IMR-90 (cell line): Measurements from ENCODE around the gene KIF13A. TPM values are rescaled to one million over a fixed set of nuclear protein-coding genes. Genes with fewer than 3 reads are reported as not detected.
"Not testable (repeated sequence)": the region's sequence is repeated elsewhere in the genome, so short reads cannot be mapped to it uniquely, and the experiment has no call there.

Experiments used
- ATAC-seq: fragments of 200-7000 bp; cut with Tn5 transposase; 2 replicates; pipeline ENCODE4 v1.9.1; 2020; ENCODE audit warnings: low read depth, mild to moderate bottlenecking, moderate library complexity
- BruUV-seq: library from RNA; stranded (reverse); fragments of 400-500 nt; replicated peaks from 2 replicates; lab custom pipeline; 2021; lab: Mats Ljungman, UMichigan
- CTCF ChIA-PET: fragments of 300-600 bp; formaldehyde crosslinking; extraction: SDS; loops from one replicate; lab custom pipeline; 2021; ENCODE audit warnings: antibody characterized with exemption; lab: Yijun Ruan, JAX
- POLR2A ChIA-PET: fragments of 300-600 bp; sonication (Branson Sonifier 250); formaldehyde crosslinking; loops from one replicate; lab custom pipeline; 2022; ENCODE audit warnings: antibody characterized with exemption; ENCODE audit not compliant: unreplicated experiment; lab: Charles Lee
- DNase-seq: peaks from one replicate; pipeline ENCODE4 v3.0.0; 2013
- H2AFZ ChIP-seq: replicated peaks from 2 replicates; pipeline ENCODE3; 2013; ENCODE audit warnings: low read length, mild to moderate bottlenecking; ENCODE audit not compliant: poor library complexity
- H2AK5ac ChIP-seq: 2 replicates; pipeline ENCODE4 v1.6.1; 2013; ENCODE audit warnings: low read depth, low read length, inconsistent platforms
- H2AK9ac ChIP-seq: replicated peaks from 2 replicates; pipeline ENCODE3; 2013; ENCODE audit warnings: mild to moderate bottlenecking, low read depth, low read length, moderate library complexity; ENCODE audit not compliant: poor library complexity
- H2BK120ac ChIP-seq: 2 replicates; pipeline ENCODE4 v1.6.1; 2013; ENCODE audit warnings: low read depth, low read length, inconsistent platforms
- H2BK15ac ChIP-seq: 3 replicates; pipeline ENCODE4 v1.6.1; 2013; ENCODE audit warnings: low read depth, low read length, inconsistent platforms
- H2BK20ac ChIP-seq: 2 replicates; pipeline ENCODE4 v1.6.1; 2013; ENCODE audit warnings: low read depth, mild to moderate bottlenecking, inconsistent platforms, low read length, moderate library complexity
- H2BK5ac ChIP-seq: 2 replicates; pipeline ENCODE4 v1.6.1; 2013; ENCODE audit warnings: mild to moderate bottlenecking, low read depth, low read length, inconsistent platforms; ENCODE audit not compliant: poor library complexity, severe bottlenecking
- H3K14ac ChIP-seq: replicated peaks from 2 replicates; pipeline ENCODE4 v1.6.1; 2013; ENCODE audit warnings: low read depth, low read length, inconsistent platforms
- H3K18ac ChIP-seq: 2 replicates; pipeline ENCODE4 v1.6.1; 2013; ENCODE audit warnings: low read depth, low read length, control low read depth
- H3K23ac ChIP-seq: 2 replicates; pipeline ENCODE4 v1.6.1; 2013; ENCODE audit warnings: low read depth, low read length, inconsistent platforms
- H3K27ac ChIP-seq: 2 replicates; pipeline ENCODE4 v1.5.1; 2013; ENCODE audit warnings: mild to moderate bottlenecking, control low read depth, low read length; ENCODE audit not compliant: insufficient read depth
- H3K27me3 ChIP-seq: 2 replicates; pipeline ENCODE4 v1.6.1; 2013; ENCODE audit warnings: low read length; ENCODE audit not compliant: control insufficient read depth, insufficient read depth
- H3K36me3 ChIP-seq: 2 replicates; pipeline ENCODE4 v1.6.1; 2013; ENCODE audit warnings: low read length, mixed read lengths; ENCODE audit not compliant: control insufficient read depth, insufficient read depth
- H3K4ac ChIP-seq: 2 replicates; pipeline ENCODE4 v1.6.1; 2013; ENCODE audit warnings: low read depth, low read length, inconsistent platforms
- H3K4me1 ChIP-seq: 2 replicates; pipeline ENCODE4 v1.6.1; 2013; ENCODE audit warnings: low read length, mixed read lengths; ENCODE audit not compliant: control insufficient read depth, insufficient read depth
- H3K4me2 ChIP-seq: 2 replicates; pipeline ENCODE4 v1.6.1; 2013; ENCODE audit warnings: low read depth, mild to moderate bottlenecking, control low read depth, low read length, moderate library complexity
- H3K4me3 ChIP-seq: 2 replicates; pipeline ENCODE4 v1.5.1; 2013; ENCODE audit warnings: low read depth, mild to moderate bottlenecking, control low read depth, low read length, moderate library complexity; ENCODE audit not compliant: insufficient read depth
- H3K56ac ChIP-seq: 2 replicates; pipeline ENCODE4 v1.6.1; 2013; ENCODE audit warnings: low read length, inconsistent platforms; ENCODE audit not compliant: insufficient read depth; ENCODE audit errors: extremely low read depth
- H3K79me1 ChIP-seq, 2 experiments: 2 replicates each; pipeline ENCODE4 v1.6.1; 2013; ENCODE audit warnings: low read length in 2 of 2, inconsistent platforms in 1 of 2, low read depth in 1 of 2
- H3K9ac ChIP-seq: 2 replicates; pipeline ENCODE4 v1.6.1; 2013; ENCODE audit warnings: low read depth, low read length, control low read depth
- H3K9me1 ChIP-seq: 2 replicates; pipeline ENCODE4 v1.6.1; 2013; ENCODE audit warnings: low read length, inconsistent platforms; ENCODE audit not compliant: insufficient read depth
- H3K9me3 ChIP-seq: 2 replicates; pipeline ENCODE4 v1.6.1; 2013; ENCODE audit warnings: low read length; ENCODE audit not compliant: control insufficient read depth, insufficient read depth
- H4K20me1 ChIP-seq: 2 replicates; pipeline ENCODE4 v1.6.1; 2013; ENCODE audit warnings: low read length, inconsistent platforms; ENCODE audit not compliant: insufficient read depth
- H4K5ac ChIP-seq: 2 replicates; pipeline ENCODE4 v1.6.1; 2013; ENCODE audit warnings: mild to moderate bottlenecking, low read depth, low read length, control low read depth
- H4K8ac ChIP-seq, 2 experiments: 2 replicates each; pipeline ENCODE4 v1.6.1; 2013; ENCODE audit warnings: low read depth in 2 of 2, low read length in 2 of 2, control low read depth in 1 of 2, inconsistent platforms in 1 of 2
- H4K91ac ChIP-seq: 2 replicates; pipeline ENCODE4 v1.6.1; 2013; ENCODE audit warnings: low read depth, low read length, inconsistent platforms; ENCODE audit not compliant: insufficient read depth
- CEBPB ChIP-seq: IDR thresholded peaks from 2 replicates; pipeline ENCODE4 v1.6.1; 2012; ENCODE audit warnings: low read depth, low read length, improper control_type of control experiment
- RCOR1 ChIP-seq: IDR thresholded peaks from 2 replicates; pipeline ENCODE4 v1.6.1; 2012; ENCODE audit warnings: mild to moderate bottlenecking, low read length, improper control_type of control experiment; ENCODE audit not compliant: insufficient replicate concordance
- whole genome bisulfite sequencing, 2 experiments: methylation state at CpG; one replicate each; pipeline versions ENCODE4 v1.1.5 to v1.1.7; 2013; ENCODE audit warnings: missing lambda C conversion rate in 2 of 2; ENCODE audit not compliant: insufficient read length in 1 of 2; ENCODE audit errors: extremely low coverage in 2 of 2; 5-methylcytosine and 5-hydroxymethylcytosine counted together
- dilution Hi-C: fragments of 300-500 bp; cut with HindIII; formaldehyde crosslinking; loops from one replicate; pipeline ENCODE4 v1.14.3; 2018; ENCODE audit warnings: low sequenced_read_pairs; ENCODE audit not compliant: unreplicated experiment
- in situ Hi-C: fragments of 300-500 bp; cut with MboI; formaldehyde crosslinking; loops from 3 replicates; pipeline ENCODE4 v1.14.3; 2019; ENCODE audit warnings: low sequenced_read_pairs, inconsistent platforms, mixed read lengths
- intact Hi-C: fragments of 100-400 bp; cut with micrococcal nuclease; formaldehyde crosslinking; loops from 2 replicates; pipeline ENCODE4 v1.10.0; 2022
- polyA plus RNA-seq, 3 experiments: library from polyadenylated mRNA; depleted of rRNA; stranded (reverse); fragments of >200 nt; gene quantifications; 2 replicates each; pipeline ENCODE4 v1.2.3, GENCODE V29; 2012; ENCODE audit warnings: low replicate concordance in 1 of 3
- total RNA-seq: library from RNA; depleted of rRNA; stranded (reverse); fragments of >200 nt; gene quantifications from 2 replicates; pipeline ENCODE4 v1.2.3, GENCODE V29; 2012

The KIF13A gene
- total and polyA plus RNA-seq, 2 of the 4 experiments (the other 2 are of a cell fraction): 23.3 to 51.8 TPM

DNA sequence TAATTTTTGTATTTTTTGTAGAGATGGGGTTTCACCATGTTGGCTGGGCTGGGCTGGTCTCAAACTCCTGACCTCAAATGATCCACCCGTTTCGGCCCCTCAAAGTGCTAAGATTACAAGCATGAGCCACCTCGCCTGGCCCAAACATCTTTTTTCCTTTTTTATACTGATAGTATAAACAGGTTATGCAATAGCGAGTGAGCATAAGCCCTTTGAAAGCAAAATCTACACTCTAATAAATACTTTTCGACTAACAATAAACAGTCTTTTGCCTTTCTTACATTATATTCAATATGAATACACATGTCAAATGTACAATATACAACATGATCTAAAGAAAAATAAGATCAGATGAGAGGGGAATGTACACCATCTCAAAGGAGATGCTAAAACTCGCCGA, 38.7 kb downstream of the KIF13A start:
- dilution Hi-C loops (no loop called here), intact Hi-C loops (no loop called here), in situ Hi-C loops (no loop called here)
- Histone ChIP-seq H3K56ac (no peak overlapping the region), H4K20me1 (peaks cover 3% of the 10 kb centered on the region; the same call in 1 of the 2 replicates), H2BK120ac (no peak overlapping the region), H2AFZ (no peak overlapping the region), H3K4ac (no peak overlapping the region), H3K18ac (no peak overlapping the region), H3K9me3 (no peaks in the 10 kb centered on the region), H3K4me2 (no peak overlapping the region), H3K36me3 (peaks cover 3% of the 10 kb centered on the region; the same call in 1 of the 2 replicates), H4K8ac (no peak overlapping the region), H4K5ac (no peak overlapping the region), H2AK5ac (no peak overlapping the region), H3K23ac (no peak overlapping the region), H2BK5ac (no peak overlapping the region), H3K27ac (no peak overlapping the region), H2BK15ac (no peak overlapping the region), H4K91ac (no peak overlapping the region), H3K79me1 (peaks cover 20 to 55% of the 10 kb centered on the region in 2 experiments), H3K4me3 (no peak overlapping the region), H2BK20ac (no peak overlapping the region), H3K4me1 (peaks cover 8% of the 10 kb centered on the region), H3K14ac (no peak overlapping the region), H3K9ac (no peak overlapping the region), H3K9me1 (peaks cover 6% of the 10 kb centered on the region), H3K27me3 (no peaks in the 10 kb centered on the region), H2AK9ac (no peak overlapping the region)
- DNase-seq: no peak
- no peak for ATAC-seq
- ChIA-PET CTCF (no interaction called here), POLR2A (no interaction called here)
- TF ChIP-seq RCOR1: no peak
- TF ChIP-seq CEBPB: peak; percentile 54
- no TSS peak for BruUV-seq
- 100% methylated on average over 1 of the region's 7 CpGs; no CpG with 5 or more reads in 1 of the 2 experiments for WGBS, 2 experiments

DNA sequence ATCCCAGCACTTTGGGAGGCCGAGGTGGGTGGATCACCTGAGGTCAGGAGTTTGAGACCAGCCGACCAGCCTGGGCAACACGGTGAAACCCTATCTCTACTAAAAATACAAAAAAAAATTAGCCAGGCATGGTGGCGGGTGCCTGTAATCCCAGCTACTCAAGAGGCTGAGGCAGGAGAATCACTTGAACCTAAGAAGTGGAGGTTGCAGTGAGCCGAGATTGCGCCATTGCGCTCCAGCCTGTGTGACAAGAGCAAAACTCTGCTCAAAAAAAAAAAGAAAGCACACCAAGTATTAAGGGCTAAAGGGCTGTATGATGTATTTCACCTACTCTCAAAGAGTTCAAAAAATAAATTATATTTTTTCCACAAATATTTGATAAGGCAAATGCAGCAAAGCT, 39.9 kb downstream of the KIF13A start:
- H2AK9ac ChIP-seq, H2AFZ ChIP-seq, DNase-seq, H2AK5ac ChIP-seq, H3K23ac ChIP-seq, H3K9ac ChIP-seq, H2BK120ac ChIP-seq, H3K9me3 ChIP-seq, H3K4me1 ChIP-seq, H3K27ac ChIP-seq, CTCF ChIA-PET, in situ Hi-C loops, H3K4ac ChIP-seq, dilution Hi-C loops, H3K4me3 ChIP-seq, H3K36me3 ChIP-seq, POLR2A ChIA-PET, H3K27me3 ChIP-seq, H3K4me2 ChIP-seq, H2BK20ac ChIP-seq, BruUV-seq, H3K56ac ChIP-seq, H4K91ac ChIP-seq, H2BK15ac ChIP-seq, H4K5ac ChIP-seq, H2BK5ac ChIP-seq, H4K8ac ChIP-seq, intact Hi-C loops, ATAC-seq, H4K20me1 ChIP-seq, H3K14ac ChIP-seq, H3K18ac ChIP-seq, H3K9me1 ChIP-seq: not testable (repeated sequence)
- WGBS, 2 experiments: no CpG with 5 or more reads among the region's 7 CpGs
- H3K79me1 ChIP-seq: peaks cover 25 to 61% of the 10 kb centered on the region in 2 experiments
